RWPE2 (cell line): ENCODE results near the gene PRDX2.

Experiments
- ATAC-seq: fragments of 200-7000 bp; cut with Tn5 transposase; 3 replicates; pipeline ENCODE4 v1.9.1; 2021; ENCODE audit warnings: low read depth
- DNase-seq: peaks from one replicate; pipeline ENCODE4 v3.0.0-alpha.2; 2020; ENCODE audit warnings: low spot score
- H3K27ac ChIP-seq: fragments of 450-650 bp; 2 replicates; pipeline ENCODE4 v1.5.1; 2017; ENCODE audit warnings: mild to moderate bottlenecking; ENCODE audit not compliant: poor library complexity, severe bottlenecking
- H3K27me3 ChIP-seq: fragments of 250-450 bp; sonication (Bioruptor Pico); 2 replicates; pipeline ENCODE4 v1.5.1; 2021; ENCODE audit warnings: mild to moderate bottlenecking, moderate library complexity; ENCODE audit not compliant: insufficient read depth, poor library complexity, severe bottlenecking
- H3K36me3 ChIP-seq: fragments of 250-450 bp; sonication (Bioruptor Pico); 2 replicates; pipeline ENCODE4 v1.5.1; 2020; ENCODE audit warnings: low read depth, mild to moderate bottlenecking, moderate library complexity
- H3K4me1 ChIP-seq: fragments of 250-450 bp; sonication (Bioruptor Pico); 2 replicates; pipeline ENCODE4 v1.5.1; 2021; ENCODE audit warnings: mild to moderate bottlenecking, moderate library complexity; ENCODE audit not compliant: insufficient read depth, poor library complexity, severe bottlenecking
- H3K4me3 ChIP-seq: fragments of 250-450 bp; sonication (Bioruptor Pico); 2 replicates; pipeline ENCODE4 v1.5.1; 2021; ENCODE audit warnings: mild to moderate bottlenecking, moderate library complexity; ENCODE audit not compliant: severe bottlenecking
- H3K9me3 ChIP-seq: fragments of 250-450 bp; sonication (Bioruptor Pico); 2 replicates; pipeline ENCODE4 v1.5.1; 2021; ENCODE audit warnings: mild to moderate bottlenecking, moderate library complexity; ENCODE audit not compliant: severe bottlenecking
- CTCF ChIP-seq: fragments of 450-650 bp; IDR thresholded peaks from one replicate; pipeline ENCODE4 v1.5.1; 2017; ENCODE audit warnings: mild to moderate bottlenecking, moderate library complexity; ENCODE audit not compliant: poor library complexity, severe bottlenecking

Gene PRDX2

GRCh38 chr19:12792853-12793289, 8.7 kb downstream of the PRDX2 start:
- peak overlapping the region; percentile 81 for H3K4me3 ChIP-seq
- H3K4me1 ChIP-seq = peaks cover 31% of the 10 kb centered on the region
- H3K9me3 ChIP-seq = no peaks in the 10 kb centered on the region
- no peaks in the 10 kb centered on the region for H3K27me3 ChIP-seq
- H3K27ac ChIP-seq = peak overlapping the region; percentile 99
- ATAC-seq = no peak
- TF ChIP-seq CTCF = no peak
- DNase-seq = no peak
- peaks cover 16% of the 10 kb centered on the region for H3K36me3 ChIP-seq

- peaks cover 31% of the 10 kb centered on the region for H3K4me1 ChIP-seq
- H3K4me3 ChIP-seq = peak overlapping the region; percentile 81
- TF ChIP-seq CTCF = no peak
- no peak for ATAC-seq
- no peaks in the 10 kb centered on the region for H3K9me3 ChIP-seq
- H3K27ac ChIP-seq = peak overlapping the region; percentile 99
- H3K36me3 ChIP-seq = peaks cover 16% of the 10 kb centered on the region
- no peaks in the 10 kb centered on the region for H3K27me3 ChIP-seq
- DNase-seq = no peak
Observed at GRCh38 chr19:12792051-12792852, 9.3 kb downstream of the PRDX2 start.

GRCh38 chr19:12791345-12792050, 10.1 kb downstream of the PRDX2 start, which contains the start of gene JUNB:
Gene JUNB (plus strand): TSS chr19:12791486. CDS start chr19:12791772, 286 bp downstream.
- Histone ChIP-seq H3K27me3 (no peaks in the 10 kb centered on the region), H3K4me3 (peak within 1 kb of the TSS; percentile 81), H3K4me1 (peaks cover 37% of the 10 kb centered on the region), H3K9me3 (no peaks in the 10 kb centered on the region), H3K27ac (peak within 1 kb of the TSS; percentile 99), H3K36me3 (peaks cover 16% of the 10 kb centered on the region)
- TF ChIP-seq CTCF = no peak
- DNase-seq = peak; percentile 94
- peak; percentile 40 for ATAC-seq

- Histone ChIP-seq H3K4me1 (peaks cover 38% of the 10 kb centered on the region), H3K27ac (peak overlapping the region; percentile 99), H3K27me3 (no peaks in the 10 kb centered on the region), H3K4me3 (peak overlapping the region; percentile 81), H3K9me3 (no peaks in the 10 kb centered on the region), H3K36me3 (peaks cover 16% of the 10 kb centered on the region)
- no peak for TF ChIP-seq CTCF
- ATAC-seq (no peak), DNase-seq (no peak)
Observed at GRCh38 chr19:12790628-12791344, 10.8 kb downstream of the PRDX2 start.
